IPS-NIHi11 (cell line): ENCODE measurements around the gene SYNCRIP.
A peak's percentile ranks its signal among the peaks of the same experiment; 100 is the strongest.
"Not testable (repeated sequence)": the region's sequence is repeated elsewhere in the genome, so short reads cannot be mapped to it uniquely, and the experiment has no call there.

Experiments used
- DNase-seq: peaks from one replicate; pipeline ENCODE4 v3.0.0; 2012; ENCODE audit warnings: mixed read lengths, low spot score

Gene SYNCRIP

DNA sequence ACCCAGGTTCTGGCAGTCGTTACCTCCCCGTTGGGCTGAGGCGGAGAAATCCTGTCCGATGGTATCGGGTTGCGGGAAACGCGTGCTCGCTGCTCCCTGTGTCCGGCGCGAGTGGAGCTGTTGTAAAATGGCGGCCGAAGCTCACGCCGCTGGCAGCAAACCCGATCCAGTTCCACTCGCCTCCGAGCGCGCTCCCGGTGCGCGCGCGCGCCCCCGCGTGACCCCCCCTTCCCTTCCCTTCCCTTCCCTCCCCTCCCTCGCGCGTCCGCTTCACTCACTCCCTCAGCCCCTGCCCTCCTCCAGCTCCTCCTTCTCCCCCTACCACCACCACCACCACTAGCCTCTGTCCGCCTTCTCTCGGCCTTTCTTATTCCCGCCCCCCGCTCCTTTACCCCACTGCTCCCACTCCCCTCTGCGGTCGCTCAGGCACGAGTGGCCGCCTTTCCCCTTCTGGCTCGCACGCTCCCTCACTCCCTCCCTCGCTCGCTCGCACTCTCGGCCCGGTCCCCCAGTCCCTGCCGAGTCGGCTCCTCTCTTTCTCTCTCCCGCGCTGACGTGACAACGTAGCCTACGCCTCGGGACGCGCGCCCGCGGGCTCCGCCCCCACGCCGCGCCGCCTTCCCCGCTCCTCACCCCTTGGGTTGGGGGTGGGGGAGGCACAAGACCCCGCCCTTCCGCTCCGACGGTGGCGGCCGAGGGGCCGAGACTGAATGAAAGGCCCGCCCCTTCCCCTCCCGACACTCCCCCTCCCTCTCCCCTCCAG lies at the start of gene SYNCRIP:
Gene SYNCRIP, minus strand, starts transcription at position 113 of the 763 bp plus-strand sequence. CDS start 1,447 bp downstream, outside the sequence.
- DNase-seq, result peak; percentile 86

DNA sequence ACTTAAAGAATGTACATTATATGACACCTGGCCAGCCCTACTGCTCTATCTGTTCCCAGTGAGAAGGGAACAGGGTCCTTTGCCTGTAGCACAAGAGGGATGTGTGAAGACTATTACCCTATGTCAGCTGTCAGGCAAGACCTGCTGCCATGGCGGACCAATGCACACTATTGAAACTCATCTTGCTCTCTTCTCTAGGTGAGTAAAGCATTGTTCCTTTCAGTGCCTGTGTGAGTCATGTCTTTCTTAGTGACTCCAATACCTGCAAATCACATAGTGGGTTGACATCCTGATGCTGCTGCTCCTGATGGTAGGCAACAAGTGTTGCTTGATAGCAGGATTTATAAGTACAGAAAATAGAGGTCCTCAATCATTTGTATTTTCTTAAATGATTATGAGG lies 48.8 kb upstream of the SYNCRIP start:
- no peak for DNase-seq

DNA sequence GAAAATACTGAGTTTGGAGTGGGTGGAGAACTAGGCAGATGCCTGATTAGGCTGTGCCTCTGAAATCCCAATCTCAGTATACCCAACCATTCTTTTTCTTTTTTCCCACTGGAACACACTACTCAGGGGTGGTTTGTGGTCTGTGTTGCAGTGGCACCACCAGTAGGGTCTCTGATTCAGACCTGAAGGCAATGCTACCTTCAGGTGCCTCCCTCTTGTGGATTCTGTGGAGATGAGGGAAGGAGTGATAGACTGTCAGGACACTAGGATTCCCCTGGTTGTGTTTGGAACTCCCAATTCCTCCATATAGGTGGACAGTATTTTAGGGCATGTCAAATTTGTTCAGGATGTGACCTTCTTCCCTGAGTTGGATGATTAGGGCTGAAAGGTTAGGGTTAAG lies 47.4 kb upstream of the SYNCRIP start:
- no peak for DNase-seq

DNA sequence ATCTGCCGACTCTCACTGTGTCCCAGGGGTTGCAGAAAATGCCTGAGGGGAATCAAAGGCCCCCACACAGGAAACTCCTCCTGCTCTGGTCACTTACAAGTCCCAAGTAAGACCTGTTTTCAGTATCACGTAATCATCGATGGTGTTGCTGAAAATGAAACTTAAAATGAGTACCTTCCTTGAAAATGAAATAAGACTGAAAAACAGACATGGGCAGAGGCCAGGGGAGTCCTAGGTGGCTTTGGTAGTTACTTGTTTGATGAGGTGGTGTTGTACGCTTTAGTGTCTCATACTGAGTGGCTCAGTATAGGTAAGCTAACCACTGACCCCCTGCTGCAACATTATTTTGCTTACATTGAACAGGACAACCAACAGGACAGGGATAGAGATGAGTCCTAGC lies 43.0 kb upstream of the SYNCRIP start:
- no peak for DNase-seq

DNA sequence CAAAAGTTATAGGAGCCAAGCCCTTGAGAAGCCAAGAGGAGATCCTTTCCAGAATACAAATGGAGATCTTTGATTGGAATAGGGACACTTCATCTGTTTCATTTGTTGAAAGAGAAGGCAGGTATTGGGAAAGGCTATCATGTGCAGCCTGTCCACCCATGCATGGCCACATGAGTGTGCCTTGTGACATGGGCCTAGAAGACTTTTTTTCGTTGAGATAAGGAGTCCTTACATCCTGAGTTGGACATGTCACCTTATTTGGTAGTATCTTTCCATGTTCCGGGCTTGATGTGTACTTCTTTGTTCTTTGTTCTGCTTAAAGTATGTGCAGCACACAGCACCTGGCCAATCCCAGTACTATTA lies 42.1 kb upstream of the SYNCRIP start:
- DNase-seq, result no peak

DNA sequence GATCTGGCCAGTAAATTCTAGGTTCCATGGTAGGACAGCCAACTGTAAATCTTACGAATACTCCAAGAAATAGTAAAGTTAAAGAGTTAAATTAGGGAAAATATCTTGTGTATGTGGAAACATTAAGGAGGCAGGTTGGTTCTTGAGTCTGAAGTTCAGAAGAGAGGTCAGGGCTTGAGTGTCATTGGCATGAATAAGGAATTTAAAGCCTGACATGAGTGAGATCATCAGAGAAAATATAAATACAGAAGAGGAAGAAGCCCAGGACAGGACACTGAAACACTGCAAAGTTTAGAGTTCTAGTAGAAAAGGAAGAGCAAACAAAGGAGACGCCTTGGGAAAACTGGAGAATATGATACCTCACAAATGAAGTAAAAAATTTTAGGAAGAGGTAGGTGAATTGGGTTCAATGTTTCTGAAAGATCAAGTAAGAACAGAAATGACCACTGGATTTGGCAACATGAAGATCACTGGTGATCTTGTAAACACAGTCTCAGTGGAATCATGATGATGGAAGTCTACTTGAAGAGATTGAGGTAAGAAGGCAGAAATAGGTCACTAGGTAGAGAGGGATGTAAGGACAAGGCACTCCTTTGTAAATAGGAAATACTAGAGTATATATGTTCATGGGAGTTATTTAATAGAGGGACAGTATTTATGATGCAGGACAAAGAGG lies 41.6 kb upstream of the SYNCRIP start:
- no peak for DNase-seq

DNA sequence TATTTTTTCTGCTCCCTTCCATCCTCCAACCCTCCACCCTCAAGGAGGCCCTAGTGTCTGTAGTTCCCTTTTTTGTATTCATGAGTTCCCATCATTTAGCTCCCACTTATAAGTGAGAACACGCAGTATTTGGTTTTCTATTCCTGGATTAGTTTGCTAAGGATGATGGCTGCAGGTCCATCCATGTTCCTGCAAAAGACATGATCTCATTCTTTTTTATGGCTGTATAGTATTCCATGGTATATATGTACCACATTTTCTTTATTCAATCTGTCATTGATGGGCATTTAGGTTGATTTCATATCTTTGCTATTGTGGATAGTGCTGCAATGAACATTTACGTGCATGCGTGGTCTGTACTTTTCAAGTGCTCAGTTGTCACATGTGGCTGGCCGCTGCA lies 39.2 kb upstream of the SYNCRIP start:
- DNase-seq, result not testable (repeated sequence)

DNA sequence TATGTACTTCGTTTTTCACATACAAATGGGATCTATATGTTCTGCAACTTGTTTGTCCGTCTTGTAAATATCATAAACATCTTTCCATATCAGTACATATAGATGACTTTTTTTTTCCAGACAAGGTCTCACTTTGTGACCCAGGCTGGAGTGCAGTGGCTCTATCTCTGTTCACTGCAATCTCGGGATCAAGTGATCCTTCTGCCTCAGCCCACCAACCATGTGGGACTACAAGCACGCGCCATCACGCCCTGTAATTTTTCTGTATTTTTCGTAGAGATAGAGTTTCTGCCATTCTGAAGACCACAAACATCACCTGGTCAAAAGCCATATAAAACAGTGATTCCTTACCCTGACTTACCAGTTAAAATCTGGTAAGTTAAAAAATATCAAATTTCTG lies 37.7 kb upstream of the SYNCRIP start:
- DNase-seq, result no peak

DNA sequence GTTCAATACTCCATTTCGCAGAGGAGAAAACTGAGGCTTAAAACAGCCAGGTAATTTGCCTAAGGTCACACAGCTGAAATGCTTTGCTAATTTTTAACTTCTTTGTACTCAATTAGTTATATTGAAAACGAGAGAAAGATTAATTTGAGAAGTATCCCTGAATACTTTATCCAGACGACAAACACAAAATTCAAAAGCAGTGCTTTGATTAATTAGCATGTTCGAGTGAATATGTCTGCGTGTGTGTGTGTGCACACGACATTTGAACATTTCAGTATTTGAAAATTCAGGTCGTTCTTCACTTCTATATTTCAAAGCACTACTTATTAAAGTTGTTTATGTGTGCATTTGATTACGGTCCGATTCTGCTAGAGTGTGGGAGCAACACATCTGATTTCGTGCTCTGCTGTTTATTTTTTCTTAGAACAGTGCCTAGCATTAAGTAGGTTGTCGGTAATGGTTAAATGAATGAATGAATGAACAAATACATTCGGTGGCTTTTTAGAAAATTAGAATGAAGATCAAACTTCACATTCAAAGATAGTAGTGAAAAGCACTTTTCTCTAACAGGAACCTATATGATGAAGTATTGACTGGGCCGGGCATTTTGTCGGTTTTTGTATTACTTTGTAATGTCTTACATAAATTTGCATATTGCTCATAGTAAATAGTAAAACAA lies 36.9 kb upstream of the SYNCRIP start:
- no peak for DNase-seq

DNA sequence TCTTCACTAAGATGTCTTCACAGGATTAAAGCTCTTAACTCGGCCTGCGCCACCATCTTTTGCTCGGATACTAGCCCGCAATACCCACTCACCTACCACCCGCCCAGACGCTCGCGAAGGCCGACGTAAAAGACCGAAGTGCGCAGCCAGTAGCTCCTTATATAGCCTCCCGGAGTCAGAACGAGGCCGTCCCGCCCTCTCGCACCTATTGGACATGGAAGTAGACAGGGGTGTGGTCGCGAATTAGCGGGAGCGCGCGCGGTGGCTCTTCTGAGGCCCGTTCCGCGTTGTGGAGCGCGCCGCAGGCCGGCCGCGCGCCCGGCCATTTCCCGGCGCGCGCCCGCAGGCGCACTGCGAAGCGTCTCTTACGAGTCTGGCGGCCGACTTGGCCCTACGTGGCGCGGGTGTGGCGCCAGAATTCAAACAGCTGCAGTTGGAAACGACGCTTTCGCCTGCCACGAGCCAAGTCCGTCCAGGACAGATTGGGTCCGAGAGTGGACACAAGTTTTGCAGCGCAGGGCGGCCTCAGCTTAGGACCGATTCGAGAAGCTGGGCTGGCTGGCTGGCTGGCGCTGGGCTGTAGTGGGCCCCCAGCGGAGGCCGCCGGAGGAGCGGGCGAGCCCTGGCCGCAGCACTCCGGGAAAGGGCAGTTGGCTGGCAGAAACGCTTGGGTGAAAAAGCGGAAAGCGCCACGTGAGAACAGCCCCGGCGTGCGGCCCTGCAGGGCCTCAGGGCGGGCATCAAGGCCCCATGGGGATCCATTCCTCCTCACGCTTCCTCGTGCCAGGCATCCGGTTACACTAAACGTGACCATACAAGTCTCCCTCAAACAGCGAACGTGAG lies 36.1 kb upstream of the SYNCRIP start:
- peak; percentile 96 for DNase-seq

DNA sequence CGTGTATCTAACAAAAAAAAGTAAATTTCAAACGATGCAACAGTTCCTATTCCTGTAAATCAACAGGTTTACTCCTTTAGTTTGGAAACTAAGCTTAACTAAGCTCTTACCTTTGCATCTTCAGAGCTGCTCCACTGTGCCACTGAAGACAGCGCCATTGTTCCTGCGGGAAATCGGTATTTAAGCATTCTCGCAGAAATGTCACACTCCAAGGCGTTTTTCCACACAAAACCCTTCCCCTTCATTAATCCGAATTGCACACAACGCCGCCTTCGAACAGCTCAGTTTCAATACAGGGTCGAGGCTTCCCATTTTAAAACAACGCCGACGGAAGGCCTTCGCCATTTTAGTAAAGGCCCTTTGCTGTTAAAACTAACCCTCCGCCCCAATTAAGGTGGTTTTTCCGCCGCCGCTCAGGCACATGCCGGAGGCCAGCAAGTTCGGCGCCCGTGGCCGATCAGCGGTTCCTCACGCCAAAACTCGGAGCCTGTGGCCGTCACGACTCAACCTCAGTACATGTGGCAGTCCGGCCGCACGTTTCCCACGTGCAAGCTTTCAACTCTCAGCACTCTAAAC lies 35.4 kb upstream of the SYNCRIP start:
- DNase-seq, result no peak

DNA sequence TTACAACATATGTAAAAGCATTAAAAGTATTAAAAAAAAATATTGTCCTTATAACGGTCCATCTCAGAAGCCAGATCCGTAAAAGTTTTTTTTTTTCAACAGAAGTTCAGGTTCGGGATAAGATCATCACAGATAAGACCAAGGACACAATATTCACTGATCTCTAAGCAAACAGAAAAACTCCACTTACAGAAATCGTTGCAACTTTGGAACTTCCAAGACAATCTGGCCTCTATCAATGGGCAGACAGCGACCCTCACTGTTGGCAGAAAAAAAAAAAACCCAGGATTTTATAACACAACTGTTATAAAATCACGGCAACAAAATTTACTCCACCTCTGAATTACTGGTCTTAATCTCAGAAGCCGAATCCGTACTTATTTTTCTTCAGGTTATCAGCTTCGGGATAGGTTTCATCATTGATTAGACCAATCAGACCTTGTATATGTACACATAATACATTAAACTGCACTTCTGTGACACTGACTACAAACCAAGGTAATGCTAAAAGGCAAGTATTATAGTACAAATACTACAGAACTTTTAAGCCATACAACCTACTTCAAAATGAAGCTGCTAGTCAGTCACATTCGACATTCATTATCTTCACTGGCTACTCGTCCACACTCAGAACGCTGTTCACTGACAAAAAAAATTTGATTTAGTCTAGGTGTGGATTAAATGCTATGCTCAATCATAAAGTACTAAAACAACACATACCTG lies 34.7 kb upstream of the SYNCRIP start:
- no peak for DNase-seq

DNA sequence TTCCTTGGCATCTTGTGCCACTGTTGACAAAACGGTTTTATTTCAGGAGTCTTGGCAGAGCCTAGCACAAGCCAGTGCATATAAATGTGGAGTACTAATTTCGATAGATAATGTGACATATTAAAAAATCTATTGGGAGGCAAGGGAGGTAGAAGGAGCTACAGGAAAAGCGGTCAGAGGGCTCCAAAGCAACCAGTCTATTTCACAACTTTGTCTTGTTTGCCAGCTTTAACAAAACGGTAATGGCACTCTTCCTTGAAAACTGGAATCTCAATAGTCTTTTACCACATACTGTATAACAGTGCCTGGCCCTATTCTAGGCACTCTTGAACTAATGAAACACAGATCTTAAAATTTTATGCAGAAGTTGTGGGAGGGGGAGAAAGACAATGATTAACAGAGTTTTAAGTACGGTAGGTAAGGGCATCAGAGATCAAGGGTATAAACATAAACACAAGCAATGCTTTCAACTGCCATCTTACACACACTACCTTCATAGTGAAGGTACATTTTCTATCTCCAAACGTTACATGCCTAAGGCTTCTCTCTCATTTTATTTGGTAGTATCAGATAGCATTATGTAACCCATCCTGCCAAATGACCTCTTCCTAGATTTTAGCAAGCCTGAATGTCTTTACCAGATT lies 33.5 kb upstream of the SYNCRIP start:
- DNase-seq, result no peak

DNA sequence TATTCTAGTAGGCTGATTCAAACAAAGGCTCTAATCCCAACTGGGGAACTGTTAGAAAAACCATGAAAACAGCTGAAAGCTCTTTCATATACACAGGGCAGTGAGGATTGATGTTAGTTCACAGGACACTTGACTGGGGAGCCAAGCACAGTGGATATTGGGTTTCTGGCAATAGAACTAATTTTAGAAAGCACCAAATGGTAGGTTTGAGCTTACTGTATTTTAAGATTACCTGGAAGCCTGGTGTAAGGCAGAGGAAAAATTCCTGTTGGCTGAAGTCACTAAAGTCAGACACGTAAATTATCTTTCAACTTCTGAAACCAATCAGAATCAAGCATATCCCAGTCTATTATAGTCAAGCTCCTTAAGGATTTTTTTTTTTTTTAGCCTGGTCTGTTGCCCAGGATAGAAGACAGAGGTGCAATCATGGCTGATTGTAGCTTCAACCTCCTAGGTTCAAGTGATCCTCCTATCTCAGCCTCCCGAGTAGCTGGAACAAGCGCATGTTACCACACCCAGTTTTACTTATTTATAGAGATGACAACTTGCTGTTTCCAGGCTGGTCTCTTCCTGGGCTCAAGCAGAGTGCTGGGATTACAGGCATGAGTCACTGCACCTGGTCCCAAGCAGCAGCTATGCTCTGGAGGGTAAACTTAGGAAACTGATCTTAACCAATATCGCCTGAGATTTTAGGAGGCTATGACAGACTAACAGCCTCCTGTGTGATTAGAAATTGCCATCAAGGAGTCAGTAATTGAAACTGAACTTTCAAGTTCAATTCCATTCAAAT lies 32.5 kb upstream of the SYNCRIP start:
- no peak for DNase-seq

DNA sequence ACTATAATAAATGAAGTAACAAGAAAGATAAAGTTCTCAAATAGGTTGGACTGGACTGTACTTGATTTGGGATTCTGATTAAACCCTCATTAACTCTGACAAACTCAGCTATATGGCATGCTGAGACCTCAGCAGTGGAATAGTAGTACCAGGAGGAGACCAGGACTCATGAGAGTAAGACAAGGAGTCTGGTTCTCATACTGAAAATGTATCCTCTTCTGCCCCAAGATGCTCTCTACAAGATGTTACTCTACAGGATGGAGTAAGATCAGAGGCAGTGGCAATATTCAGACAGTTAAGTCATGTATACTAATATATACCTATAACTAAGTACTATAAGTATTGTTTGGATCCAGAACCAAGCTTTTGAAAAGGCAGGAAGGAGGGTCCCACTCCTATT lies 31.9 kb upstream of the SYNCRIP start:
- DNase-seq, result no peak

DNA sequence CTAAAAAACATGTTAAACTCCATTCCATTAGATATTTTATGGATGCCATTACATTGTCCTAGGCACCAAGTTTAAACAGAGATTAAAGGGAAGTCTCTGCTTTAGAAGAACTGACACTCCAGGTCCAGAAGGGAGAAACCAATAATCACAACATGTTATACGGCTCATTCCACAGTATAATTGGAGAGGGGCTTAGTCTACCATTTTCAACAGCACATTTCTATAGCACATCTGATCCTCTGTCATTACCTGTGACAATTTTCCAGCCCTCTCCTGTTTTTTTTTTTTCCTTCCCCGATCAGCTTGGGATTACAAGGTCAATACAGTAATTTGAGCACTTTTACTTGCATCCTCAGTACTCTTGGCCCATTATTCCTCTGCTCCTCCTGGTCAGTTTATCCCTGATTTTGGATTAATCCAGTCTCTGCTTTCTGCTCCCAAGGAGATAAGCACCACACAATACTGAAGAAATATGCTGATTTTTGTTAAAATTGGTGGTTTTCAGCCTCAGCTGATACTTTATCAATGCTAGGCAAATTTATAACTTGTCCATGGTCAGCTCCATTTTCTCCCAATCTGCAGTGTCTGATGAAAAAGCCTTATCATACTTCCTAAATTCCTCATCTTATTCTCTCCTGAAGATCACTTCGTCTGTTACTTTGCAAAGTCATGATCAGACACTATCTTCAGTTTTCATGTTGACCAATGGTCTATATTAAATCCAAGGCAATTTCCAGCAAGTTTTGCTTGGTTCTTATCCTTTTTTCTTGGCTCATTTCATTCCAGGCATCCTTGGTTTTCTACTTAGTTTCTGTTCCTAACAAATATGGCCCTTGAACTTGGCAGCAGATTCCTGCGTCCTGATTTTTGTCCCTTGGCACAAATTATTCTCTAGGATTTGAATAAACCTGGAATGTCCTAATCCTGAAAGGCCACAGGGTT lies 30.8 kb upstream of the SYNCRIP start:
- DNase-seq, result no peak

DNA sequence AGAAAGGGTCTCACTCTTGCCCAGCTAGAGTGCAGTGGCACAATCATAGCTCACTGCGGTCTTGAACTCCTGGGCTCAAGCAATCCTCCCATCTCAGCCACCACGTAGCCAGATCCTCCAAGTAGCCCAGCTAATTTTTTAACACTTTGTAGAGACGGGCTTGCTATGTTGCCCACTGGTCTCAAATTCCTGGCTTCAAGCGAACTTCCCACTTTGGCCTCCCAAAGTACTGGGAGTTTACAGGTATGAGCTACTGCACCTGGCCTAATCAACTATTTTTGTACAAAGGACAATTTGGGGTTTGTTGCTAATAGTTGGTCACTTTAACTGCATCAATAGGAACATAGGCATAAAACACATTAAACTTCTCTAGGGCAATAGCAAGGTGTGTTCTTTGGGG lies 29.9 kb upstream of the SYNCRIP start:
- DNase-seq, result no peak

DNA sequence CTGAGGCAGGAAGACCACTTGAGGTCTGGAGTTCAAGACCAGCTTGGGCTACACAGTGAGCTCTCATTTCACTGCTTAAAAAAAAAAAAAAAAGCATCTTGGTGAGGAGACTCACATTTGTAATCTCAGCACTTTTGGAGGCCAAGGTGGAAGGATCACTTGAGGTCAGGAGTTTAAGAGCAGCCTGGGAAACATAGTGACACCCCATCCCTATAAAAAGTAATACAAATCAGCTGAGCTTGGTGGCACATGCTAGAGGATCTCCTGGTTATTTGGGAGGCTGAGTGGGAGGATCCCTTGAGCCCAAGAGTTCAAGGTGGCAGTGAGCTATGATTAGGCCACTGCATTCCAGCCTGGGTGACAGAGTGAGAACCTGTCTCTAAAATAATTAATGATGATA lies 29.4 kb upstream of the SYNCRIP start:
- no peak for DNase-seq

DNA sequence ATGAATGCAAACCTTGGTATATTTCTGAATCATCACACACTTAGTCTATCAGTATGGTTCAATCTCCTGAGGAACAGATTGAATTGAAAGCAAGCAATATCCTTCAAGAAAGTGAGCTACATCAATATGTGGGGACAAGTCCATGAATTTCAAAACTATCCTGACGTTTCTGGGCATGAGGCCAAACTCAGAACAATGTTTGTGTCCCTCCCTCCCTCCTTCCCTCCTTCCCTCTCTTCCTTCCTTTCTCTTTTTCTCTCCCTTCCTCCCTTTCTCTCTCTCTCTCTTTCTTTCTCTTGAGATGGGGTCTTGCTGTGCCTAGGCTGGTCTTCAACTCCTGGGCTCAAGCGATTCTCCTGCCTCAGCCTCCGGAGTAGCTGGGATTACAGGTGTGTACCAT lies 27.9 kb upstream of the SYNCRIP start:
- no peak for DNase-seq
